GM18505 (cell line): ENCODE results near the gene SCRN3.
A peak's percentile ranks its signal among the peaks of the same experiment; 100 is the strongest.
"Not testable (repeated sequence)": the region's sequence is repeated elsewhere in the genome, so short reads cannot be mapped to it uniquely, and the experiment has no call there.

Source experiments
- ATAC-seq: cut with Tn5 transposase; IDR thresholded peaks from one replicate; pipeline ENCODE4 v1.9.1; 2021; ENCODE audit not compliant: unreplicated experiment
- POLR2A ChIP-seq: IDR thresholded peaks from 4 replicates; pipeline ENCODE4 v1.6.1; 2011; ENCODE audit warnings: borderline replicate concordance; ENCODE audit not compliant: insufficient read depth, insufficient read length; ENCODE audit errors: extremely low read depth

The SCRN3 gene

GRCh38 chr2:174395284-174395968 lies at the start of gene SCRN3:
Gene SCRN3 (plus strand): TSS chr2:174395730. CDS start chr2:174398284, 2,554 bp downstream.
- TF ChIP-seq POLR2A = peak; percentile 64
- ATAC-seq = peak; percentile 93

- no peak for TF ChIP-seq POLR2A
- no peak for ATAC-seq
These were observed 45.5 kb upstream of the SCRN3 start for GRCh38 chr2:174350018-174350417.

- TF ChIP-seq POLR2A = no peak
- ATAC-seq = no peak
These were observed 44.8 kb upstream of the SCRN3 start for GRCh38 chr2:174350593-174351181.

- no peak for TF ChIP-seq POLR2A
- no peak for ATAC-seq
These were observed 42.5 kb upstream of the SCRN3 start for GRCh38 chr2:174353004-174353403.

- no peak for TF ChIP-seq POLR2A
- ATAC-seq = no peak
These were observed 39.2 kb upstream of the SCRN3 start for GRCh38 chr2:174356347-174356746.

- ATAC-seq = not testable (repeated sequence)
These were observed 35.9 kb upstream of the SCRN3 start for GRCh38 chr2:174359663-174360062.

- TF ChIP-seq POLR2A = no peak
- no peak for ATAC-seq
These were observed 32.6 kb upstream of the SCRN3 start for GRCh38 chr2:174362949-174363348.

GRCh38 chr2:174363492-174364225 lies 31.9 kb upstream of the SCRN3 start:
- ATAC-seq = not testable (repeated sequence)

GRCh38 chr2:174364628-174365027 lies 30.9 kb upstream of the SCRN3 start:
- TF ChIP-seq POLR2A = no peak
- no peak for ATAC-seq

- TF ChIP-seq POLR2A = no peak
- no peak for ATAC-seq
These were observed 30.0 kb upstream of the SCRN3 start for GRCh38 chr2:174365571-174365970.

- no peak for ATAC-seq
- no peak for TF ChIP-seq POLR2A
These were observed 26.8 kb upstream of the SCRN3 start for GRCh38 chr2:174368691-174369090.

GRCh38 chr2:174376967-174377366 lies 18.6 kb upstream of the SCRN3 start:
- ATAC-seq = no peak
- TF ChIP-seq POLR2A = no peak

- ATAC-seq = no peak
- no peak for TF ChIP-seq POLR2A
These were observed 11.7 kb upstream of the SCRN3 start for GRCh38 chr2:174383796-174384195.

- ATAC-seq = no peak
- no peak for TF ChIP-seq POLR2A
These were observed 10.3 kb upstream of the SCRN3 start for GRCh38 chr2:174385201-174385600.

GRCh38 chr2:174388706-174389105 lies 6.8 kb upstream of the SCRN3 start:
- ATAC-seq = not testable (repeated sequence)
